GM18526 (cell line): ENCODE measurements around the gene PRKCG.

Experiments used
- POLR2A ChIP-seq: IDR thresholded peaks from 3 replicates; pipeline ENCODE4 v1.6.1; 2011; ENCODE audit not compliant: insufficient read length; ENCODE audit errors: extremely low read depth

PRKCG gene

GRCh38 chr19:53908935-53909415, 27.0 kb downstream of the PRKCG start, which contains the start of gene CACNG7:
TSS of gene CACNG7 (plus strand) at chr19:53909278. CDS start at chr19:53912832, 3,554 bp downstream.
- no peak for TF ChIP-seq POLR2A

- TF ChIP-seq POLR2A, result no peak
Observed at GRCh38 chr19:53909471-53910169, 27.6 kb downstream of the PRKCG start.

DNA sequence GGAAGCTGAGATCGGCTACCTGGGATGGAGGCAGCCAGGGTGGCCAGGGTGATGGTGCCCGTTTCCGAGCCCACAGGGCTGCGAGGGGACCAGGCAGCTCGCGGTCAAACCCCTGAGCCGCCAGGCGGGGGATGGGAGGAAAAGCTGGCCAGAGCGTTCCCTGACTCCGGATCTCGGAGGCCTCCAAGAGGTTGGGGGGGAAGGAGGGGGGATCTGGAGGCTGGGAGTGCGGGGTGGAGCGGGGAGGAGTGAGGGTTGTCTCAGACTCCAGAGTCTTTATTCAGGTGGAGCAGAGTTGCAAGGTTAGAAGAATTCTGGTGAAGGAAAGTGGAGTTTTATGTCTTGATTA, 28.1 kb downstream of the PRKCG start:
- TF ChIP-seq POLR2A, result no peak

- no peak for TF ChIP-seq POLR2A
Observed at GRCh38 chr19:53912653-53913052, 30.7 kb downstream of the PRKCG start.

- no peak for TF ChIP-seq POLR2A
Observed at GRCh38 chr19:53915000-53915399, 33.0 kb downstream of the PRKCG start.

DNA sequence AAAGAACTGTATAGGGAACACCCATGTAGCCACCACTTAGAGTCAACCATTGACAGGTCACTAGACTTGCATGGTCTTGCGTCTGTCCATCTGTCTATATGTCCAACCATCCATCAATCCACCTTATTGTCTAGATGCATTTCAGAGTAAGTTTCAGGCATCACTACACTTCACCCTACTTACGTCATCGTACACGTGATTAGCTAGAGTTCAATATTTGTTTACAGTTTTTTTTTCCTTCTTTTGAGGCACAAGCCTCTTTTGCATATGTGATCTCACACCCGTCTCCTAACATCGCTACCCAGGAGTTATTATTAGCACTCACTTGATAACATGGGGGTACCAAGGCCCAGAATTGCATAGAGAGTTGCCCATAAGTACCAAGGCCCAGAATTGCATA, 34.0 kb downstream of the PRKCG start:
- no peak for TF ChIP-seq POLR2A

- no peak for TF ChIP-seq POLR2A
Observed at GRCh38 chr19:53917356-53917755, 35.4 kb downstream of the PRKCG start.

DNA sequence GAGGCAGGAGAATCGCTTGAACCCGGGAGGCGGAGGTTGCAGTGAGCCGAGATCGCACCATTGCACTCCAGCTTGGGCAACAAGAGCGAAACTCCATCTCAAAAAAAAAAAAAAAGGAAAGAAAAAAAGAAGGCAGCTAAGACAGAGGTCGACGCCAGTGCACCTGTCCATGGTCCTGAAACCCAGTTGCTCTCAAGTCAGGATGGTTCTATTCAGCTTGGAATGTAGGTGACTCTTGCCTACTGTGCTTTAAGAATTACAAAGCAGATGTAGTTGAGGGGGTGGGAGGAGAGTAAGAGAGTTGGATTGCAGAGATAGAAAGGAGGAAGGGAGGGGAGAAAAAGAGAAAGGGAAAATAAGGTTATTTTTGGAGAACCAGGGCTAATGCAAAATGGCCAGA, 45.7 kb downstream of the PRKCG start:
- TF ChIP-seq POLR2A, result no peak

DNA sequence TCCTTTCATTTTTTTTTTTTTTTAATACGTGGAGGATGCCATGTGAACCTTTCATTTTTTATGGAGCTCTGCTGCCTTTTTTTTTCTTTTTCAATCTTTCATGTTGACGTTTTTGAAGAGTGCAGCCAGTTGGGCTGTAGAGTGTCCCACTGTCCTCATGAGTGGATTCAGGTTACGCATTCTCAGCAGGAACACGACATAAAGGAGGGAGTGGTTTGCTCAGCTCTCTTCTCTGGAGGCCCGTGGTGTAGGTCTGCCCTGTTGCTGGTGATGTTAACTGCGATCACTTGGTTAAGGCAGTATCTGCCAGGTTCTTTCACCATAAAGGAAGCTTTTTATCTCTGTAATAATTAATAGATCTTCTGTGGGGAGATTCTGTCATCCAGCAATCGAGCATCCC, 54.0 kb downstream of the PRKCG start:
- TF ChIP-seq POLR2A, result no peak

- no peak for TF ChIP-seq POLR2A
Observed at GRCh38 chr19:53942001-53942786, 60.2 kb downstream of the PRKCG start.

DNA sequence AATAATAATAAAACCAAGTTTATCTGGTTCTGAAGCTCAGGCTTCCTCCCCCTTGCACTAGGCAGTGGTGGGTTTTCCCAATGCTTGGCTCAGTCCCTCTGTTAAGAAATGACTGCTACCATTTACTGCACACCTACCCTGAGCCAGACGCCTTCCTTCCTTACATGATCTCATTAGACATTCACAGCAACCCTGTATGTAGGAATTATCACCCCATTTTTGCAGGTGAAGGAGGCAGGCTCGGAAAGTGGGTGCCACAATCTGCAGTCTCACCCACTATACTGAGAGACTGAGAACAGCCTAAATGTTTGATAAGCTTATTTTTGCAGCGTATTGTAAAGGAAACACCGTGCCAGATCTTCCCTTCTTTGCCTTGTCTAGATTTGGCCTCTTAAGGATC, 62.4 kb downstream of the PRKCG start:
- no peak for TF ChIP-seq POLR2A

- TF ChIP-seq POLR2A, result no peak
Observed at GRCh38 chr19:53944933-53945332, 62.9 kb downstream of the PRKCG start.

DNA sequence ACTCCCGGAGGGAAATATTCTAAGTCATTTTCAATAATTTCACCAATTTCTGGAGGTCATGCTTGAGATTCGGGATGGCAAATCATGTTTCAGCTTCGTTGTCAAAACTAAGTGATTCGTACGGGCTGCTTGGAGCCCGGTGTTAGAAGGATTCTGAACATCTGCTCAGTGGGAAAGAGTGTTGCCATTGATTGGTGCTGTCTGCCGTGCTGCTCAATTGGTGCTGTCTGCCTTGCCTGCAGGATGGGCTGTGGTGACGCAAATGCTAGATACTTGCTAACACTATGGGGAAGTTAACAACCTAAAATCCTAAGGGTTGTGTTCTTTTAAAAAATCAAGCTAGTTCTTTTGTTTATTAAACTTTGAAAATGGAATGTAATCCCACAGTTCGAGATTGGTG, 63.4 kb downstream of the PRKCG start:
- no peak for TF ChIP-seq POLR2A

DNA sequence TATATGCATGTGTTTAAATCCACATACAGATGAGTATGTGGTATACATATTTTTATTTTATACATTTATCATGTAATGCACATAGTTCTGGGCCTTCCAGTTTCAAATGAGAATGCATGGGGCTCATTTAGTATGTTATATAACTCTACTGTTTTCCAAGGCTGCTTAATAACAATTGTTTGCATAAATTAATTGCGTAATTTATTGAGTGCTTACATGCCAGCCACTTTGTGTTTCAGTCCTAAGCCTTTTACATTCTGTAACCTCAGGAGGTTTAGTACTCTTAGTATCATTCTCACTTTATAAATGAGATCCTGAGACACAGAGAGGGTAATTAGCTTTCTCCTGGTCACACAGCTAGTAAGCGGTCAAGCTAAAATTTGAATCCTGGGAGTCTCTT, 64.0 kb downstream of the PRKCG start:
- no peak for TF ChIP-seq POLR2A

DNA sequence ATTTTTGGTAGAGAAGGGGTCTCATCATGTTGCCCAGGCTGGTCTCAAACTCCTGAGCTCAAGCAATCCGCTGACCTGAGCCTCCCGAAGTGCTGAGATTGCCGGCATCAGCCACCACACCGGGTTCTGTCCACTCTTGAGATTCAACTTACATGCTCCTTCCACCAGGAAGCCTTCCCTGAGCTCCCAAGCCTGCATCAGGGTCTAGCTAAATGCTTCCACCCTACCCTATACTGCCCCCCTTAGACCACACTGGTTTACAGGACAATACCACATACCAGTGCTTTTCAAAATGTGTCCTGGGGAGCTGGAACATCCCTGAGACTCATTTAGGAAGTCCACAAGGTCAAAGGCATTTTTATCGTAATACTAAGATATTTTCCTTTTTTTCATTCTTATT, 65.6 kb downstream of the PRKCG start:
- TF ChIP-seq POLR2A, result no peak

GRCh38 chr19:53951436-53951835, 69.4 kb downstream of the PRKCG start:
- TF ChIP-seq POLR2A, result no peak
